NCI-H146 treated with DMSO at 0.1 percent for 48 hours (cell line): ENCODE data around the gene AP2A1.

ENCODE experiments used
- DNase-seq: peaks from one replicate; lab custom pipeline; 2025; ENCODE audit not compliant: unreplicated experiment; lab: John Stamatoyannopoulos, UW

Gene AP2A1

DNA sequence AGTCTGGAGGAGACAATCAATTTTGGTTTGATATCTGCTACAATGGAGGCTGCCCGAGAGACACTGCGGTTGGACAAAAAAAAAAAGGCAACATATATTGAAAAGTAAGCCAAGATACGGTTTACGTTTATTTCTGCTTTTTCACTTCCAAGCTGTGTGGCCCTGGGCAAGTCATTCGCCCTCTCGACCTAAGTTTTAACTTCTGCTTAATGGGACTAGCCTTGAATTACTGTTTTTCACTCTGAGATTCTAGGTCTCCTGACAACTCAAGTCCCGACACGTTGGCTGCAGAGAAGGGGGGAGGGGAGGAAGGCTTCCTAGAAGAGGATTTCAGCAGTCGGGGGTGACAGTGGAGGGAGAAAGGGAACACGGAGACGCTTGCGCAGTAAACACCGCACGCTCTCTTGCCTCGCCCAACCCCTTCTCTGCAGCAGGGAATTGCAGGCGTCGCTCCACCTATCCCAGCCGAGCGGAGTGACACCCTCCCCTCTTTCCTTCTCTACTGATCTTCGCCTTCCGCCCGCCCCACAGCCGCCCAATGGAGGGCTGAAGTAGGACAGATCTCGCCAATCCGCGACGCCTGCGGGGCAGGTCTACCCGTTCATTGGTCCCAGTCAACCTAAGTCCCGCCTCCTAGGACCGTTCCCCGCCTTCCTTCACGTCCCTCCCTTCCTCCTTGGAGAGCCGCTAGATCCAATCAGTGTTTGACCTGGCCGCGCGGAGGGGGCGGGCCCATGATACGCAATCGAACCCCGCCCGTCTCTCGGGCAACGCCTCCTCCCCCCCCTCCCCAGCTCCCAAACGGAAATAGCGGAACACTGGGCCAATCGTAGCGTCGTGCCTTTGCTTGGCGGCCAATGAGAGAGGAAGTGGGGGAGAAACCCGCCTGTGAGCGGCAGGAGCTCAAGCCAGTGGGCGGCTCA is 533 bp upstream of the AP2A1 start:
- peak; percentile 100 for DNase-seq

DNA sequence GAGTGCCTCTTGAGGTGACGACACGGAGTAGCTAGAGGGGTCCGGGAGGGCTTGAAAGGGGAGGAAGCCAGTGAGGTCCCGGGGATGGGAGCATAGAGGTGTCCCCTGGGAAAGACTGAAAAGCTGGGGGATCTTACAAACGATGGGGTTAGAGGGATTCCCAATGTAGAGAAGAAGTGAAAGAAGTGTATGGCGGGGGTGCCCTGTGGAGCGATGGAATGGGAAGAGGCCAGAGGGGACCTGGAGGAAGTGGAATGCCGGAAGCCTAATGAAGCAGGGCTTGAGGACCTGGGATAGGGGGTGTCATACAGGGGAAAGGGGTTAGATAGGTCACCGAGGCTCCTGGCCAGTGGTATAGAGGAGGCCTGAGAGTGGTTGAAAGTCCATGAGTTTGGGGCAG is 580 bp downstream of the AP2A1 start:
- DNase-seq, result no peak

GRCh38 chr19:49767967-49768581 is 1.3 kb downstream of the AP2A1 start:
- no peak for DNase-seq

DNA sequence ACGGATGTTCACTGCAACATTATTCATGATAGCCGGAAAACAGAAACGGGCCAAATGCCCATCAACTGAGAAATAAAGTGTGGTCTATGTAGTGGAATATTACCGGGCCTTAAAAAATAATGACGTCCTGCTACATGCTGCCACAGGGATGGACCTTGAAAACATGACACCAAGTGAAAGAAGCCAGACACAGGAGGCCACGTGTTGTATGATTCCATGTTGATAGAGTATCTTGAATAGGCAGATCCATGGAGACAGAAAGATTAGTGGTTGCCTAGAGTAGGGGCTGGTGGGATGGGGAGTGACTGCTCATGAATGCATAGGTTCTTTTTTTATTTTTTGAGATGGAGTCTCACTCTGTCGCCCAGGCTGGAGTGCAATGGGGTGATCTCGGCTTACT is 3.7 kb downstream of the AP2A1 start:
- no peak for DNase-seq

DNA sequence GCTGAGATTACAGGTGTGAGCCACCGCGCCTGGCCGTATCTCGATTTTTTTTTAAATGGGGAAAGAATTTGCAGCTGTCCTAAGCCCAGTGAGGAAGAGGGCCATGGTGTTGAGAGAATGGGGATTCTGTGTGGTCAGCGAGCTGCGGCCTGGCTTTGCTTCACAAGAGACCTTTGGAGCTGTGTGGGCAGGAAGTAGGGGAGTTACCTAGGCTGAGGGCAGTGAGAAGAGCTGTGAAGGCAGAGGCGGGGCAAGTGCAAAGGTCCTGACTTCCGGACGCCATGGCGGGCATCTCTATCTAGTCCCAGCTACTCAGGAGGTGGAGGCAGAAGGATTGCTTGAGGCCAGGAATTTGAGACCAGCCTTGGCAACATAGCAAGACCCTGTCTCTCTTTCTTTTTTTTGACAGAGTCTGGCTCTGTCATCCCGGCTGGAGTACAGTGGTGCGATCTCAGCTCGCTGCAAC is 4.9 kb downstream of the AP2A1 start:
- no peak for DNase-seq

DNA sequence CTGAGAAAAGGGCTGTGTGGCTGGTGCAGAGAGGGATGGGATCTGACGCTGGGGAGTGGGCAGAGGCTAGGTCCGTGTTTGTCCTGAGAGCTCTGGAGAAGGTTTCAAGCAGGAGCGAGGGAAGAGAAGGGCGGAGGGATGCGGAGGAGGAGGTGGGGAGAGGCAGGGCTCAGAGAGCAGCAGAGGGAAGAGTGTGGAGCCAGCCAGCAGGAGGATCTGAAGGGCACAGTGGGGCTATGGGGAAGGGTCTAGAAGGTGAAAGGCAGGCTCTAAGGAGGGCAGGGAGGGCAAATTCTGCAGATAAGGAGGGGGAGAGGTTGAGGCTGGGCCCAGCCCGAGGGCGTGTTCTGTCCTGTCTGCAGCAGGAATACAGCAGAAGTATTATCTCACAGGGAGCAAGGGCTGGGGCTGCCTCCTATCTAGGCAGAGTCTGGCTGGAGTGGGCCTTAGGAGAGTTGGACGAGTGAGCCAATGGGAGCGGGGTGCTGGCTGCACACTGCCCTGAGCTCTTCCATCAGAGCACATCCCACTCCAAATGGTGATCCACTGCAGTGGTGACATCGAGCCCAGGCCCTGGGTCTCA is 6.1 kb downstream of the AP2A1 start:
- DNase-seq, result no peak

GRCh38 chr19:49773663-49774350 is 7.0 kb downstream of the AP2A1 start:
- DNase-seq, result no peak

- no peak for DNase-seq
Observed at GRCh38 chr19:49774969-49775368, 8.2 kb downstream of the AP2A1 start.

DNA sequence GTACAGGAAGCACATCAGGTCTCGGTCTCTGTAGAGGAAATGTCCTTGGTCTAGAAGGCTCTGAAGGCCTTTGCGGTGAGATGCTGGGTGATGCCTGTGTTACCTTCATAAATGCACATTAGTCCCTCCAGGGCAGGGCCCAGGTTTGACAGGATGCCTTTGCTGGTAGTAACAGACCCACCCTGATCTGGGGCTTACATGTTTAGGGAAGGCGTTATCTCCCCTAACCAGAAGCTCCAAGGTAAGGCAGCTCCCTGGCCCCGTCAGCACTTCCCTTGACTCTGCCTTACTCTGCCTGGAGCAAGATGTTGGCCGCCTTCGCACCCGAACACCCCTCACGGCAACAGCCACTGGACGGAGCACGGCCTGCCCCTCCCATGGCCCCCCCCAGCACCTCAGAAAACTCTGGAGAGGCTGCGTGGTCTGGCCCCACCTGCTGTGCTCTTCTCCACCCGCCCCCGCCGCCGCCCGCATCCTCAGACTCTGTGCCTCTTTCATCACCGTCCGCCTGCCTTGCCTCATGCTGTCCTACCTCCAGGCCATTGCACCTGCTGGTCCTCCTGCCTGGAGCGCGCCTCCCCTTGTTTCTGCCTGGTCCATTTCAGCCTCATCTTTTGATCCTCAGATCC is 9.1 kb downstream of the AP2A1 start:
- DNase-seq, result no peak

DNA sequence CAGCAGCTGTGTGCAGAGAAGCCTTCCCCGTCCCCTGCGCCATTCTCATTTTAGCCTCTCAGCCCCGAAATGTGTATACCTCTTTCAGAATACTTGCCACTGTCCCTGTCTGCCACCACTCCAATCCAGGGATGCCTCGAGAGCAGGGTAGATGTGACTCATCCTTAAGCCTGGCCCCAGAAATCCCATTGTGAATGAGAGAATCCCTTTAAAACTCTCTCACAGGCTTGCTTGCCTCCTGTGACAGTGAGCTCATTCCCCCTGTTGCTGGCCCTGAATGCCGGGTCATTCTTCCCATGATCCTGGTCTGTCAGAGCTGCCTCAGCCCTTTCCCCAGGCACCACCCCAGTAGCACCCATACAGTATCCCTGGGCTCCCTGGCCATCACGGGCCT is 9.6 kb downstream of the AP2A1 start:
- no peak for DNase-seq

GRCh38 chr19:49779731-49780555 is 13.1 kb downstream of the AP2A1 start:
- DNase-seq, result no peak

DNA sequence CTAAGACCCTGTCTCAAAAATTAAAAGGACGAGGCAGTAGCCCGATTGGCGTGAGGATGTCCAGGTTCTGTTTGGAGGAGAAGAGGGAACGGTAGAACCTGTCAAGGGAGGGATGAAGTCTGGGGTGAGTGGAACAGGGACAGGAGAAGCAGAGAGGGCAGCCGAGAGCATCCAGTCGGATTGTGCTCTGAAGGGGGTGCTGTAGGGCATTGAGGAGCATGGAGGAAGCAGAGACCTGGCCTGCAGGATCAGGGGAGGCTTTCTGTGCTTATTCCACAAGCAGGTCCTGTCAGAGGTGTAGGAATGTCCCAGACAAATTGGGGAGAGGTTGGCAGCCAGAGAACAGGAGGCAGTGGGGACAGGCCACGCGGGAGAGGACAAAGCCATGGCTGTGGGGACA is 14.1 kb downstream of the AP2A1 start:
- no peak for DNase-seq

DNA sequence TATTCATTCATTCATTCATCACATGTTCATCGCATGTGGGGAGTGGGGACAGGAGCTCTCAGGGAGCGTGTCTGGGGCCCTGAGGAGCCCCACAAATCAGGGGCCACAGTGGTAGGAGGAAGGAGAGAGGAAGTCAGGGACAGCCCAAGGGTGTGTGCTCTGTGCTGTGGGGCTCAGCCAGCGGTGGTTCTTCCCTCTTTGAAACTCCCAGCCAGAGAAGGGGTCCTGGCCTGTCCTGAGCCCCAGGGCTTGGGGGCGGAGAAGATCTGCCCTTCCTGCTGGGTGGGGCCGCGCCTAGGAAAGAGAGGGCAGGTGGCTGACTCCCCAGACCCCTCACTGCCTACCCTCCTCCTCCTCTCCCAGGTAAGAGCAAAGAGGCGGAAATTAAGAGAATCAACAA is 14.6 kb downstream of the AP2A1 start:
- DNase-seq, result no peak

DNA sequence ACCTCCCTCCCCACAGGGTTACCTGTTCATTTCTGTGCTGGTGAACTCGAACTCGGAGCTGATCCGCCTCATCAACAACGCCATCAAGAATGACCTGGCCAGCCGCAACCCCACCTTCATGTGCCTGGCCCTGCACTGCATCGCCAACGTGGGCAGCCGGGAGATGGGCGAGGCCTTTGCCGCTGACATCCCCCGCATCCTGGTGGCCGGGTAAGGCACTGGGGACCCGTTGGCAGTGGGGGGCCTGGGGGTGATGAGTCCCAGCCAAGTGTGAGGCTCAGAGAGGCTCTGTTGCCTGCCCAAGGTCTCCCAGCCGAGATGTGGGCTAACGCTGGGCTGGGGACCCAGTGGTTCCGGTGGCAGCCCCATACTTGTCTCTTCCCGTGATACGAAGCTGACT is 15.7 kb downstream of the AP2A1 start:
- DNase-seq, result no peak

DNA sequence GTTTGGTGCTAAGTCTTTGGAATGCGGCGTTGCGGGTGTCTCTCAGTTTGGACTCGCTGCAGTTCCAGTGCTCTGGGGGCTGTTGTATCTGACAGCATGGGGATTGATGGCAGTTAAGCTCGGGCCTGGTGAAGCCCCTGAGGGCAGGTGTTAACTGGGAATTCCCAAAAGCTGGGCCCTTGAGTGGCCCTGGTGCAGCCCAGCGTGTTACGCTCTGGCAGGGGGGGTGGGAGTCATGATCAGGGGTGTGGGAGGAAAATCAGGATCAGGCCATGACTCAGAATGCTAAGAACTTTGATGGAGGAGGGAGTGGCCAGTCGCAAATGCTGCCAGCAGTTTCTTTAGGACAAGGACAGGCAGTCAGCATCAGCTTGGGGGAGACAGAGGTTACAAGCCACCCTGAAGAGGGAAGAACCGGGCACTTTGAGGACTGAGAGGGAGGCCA is 19.6 kb downstream of the AP2A1 start:
- no peak for DNase-seq

DNA sequence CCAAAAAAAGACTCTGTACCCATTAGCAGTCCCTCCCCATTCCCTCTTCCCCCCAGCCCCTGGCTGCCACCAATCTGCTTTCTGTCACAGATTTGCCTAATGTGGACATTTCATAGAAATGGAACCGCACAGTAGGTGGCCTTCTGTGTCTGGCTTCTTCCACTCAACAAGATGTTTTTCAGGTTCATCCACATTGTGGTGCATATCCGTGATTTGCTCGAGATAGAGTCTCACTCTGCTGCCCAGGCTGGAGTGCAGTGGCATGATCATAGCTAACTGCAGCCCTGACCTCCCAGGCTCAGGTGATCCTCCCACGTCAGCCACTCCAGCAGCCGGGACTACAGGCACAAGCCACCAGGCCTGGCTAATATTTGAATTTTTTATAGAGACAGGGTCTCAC is 20.9 kb downstream of the AP2A1 start:
- no peak for DNase-seq

DNA sequence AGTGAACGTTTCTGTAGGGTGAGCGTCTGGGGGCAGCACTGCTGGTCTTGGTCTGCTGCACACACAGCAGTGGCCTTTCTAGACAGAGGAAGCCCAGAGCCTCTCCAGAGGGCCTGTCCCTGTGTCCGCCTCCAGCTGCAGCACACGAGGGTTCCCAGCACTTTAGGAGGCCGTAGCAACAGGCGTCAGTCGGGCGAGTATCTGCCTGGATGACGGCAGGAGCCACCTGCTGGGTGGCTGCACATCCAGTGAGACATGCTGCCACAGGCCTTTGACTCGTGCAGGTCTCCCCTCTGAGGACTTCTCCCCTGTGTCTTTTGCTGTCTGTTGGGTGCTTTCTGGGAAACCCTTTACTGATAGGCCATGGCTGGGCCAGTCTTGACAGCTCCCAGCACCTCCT is 22.1 kb downstream of the AP2A1 start:
- DNase-seq, result no peak

DNA sequence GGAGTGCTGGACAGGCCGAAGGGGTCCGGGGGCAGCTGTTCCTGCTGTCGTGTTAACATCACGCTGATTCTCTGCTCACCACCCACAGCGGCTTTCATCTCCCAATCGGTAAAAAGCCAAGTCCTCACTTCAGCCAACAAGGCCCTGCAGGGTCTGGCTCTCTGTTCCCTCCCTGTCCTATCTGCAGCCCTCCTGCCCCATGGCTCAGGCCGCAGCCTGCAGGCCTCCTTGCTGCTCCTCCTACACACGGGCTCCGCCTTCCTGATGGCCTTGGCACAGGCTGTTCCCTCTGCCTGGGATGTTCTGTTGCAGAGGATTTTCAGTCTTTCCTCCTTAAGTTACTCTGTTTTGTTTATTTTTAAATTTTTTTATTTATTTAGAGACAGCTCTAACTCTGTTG is 24.1 kb downstream of the AP2A1 start:
- no peak for DNase-seq

DNA sequence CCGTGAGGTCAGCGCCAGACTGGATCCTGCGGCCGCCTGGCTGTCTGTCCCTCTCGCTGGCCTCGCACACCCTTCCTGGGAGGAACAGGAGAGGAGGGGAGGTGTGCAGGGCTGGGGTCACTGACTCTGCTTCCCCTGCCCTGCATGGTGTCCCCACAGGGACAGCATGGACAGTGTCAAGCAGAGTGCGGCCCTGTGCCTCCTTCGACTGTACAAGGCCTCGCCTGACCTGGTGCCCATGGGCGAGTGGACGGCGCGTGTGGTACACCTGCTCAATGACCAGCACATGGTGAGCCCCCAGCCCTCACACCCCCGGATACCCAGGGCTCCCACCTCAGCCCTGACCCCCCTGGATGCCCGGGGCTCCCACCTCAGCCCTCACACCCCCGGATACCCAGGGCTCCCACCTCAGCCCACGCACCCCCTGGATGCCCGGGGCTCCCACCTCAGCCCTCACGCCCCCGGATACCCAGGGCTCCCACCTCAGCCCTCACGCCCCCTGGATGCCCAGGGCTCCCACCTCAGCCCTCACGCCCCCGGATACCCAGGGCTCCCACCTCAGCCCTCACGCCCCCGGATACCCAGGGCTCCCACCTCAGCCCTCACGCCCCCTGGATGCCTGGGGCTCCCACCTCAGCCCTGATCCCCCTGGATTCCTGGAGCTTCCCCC is 25.1 kb downstream of the AP2A1 start:
- DNase-seq, result no peak
